HG03442 (cell line): ENCODE data around the gene SBNO2.

Experiments
- ATAC-seq: cut with Tn5 transposase; IDR thresholded peaks from one replicate; pipeline ENCODE4 v1.9.1; 2021; ENCODE audit warnings: mild to moderate bottlenecking, moderate library complexity; ENCODE audit not compliant: unreplicated experiment

The SBNO2 gene

DNA sequence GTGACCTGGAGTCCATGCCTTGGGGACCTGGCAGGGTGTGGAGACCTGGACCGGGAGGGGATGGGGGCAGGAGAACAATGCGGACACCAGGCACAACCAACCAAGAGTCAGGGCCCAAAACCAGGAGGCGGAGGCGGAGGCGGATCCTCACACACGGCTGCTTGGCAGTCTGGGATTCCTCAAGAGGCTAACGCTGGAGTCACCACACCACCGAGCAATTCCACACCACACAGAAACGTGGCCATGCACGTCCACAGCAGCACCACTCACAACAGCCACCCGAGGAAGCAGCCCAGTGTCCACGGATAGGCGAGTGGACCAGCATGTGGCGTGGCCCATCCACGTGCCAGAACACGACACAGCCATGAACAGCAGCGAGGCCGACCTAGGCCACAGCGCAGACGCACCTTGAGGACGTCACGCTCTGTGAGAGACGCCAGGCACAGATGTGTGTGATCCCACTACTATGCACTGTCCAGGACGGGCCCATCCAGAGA is 17.7 kb downstream of the SBNO2 start:
- ATAC-seq = no peak

DNA sequence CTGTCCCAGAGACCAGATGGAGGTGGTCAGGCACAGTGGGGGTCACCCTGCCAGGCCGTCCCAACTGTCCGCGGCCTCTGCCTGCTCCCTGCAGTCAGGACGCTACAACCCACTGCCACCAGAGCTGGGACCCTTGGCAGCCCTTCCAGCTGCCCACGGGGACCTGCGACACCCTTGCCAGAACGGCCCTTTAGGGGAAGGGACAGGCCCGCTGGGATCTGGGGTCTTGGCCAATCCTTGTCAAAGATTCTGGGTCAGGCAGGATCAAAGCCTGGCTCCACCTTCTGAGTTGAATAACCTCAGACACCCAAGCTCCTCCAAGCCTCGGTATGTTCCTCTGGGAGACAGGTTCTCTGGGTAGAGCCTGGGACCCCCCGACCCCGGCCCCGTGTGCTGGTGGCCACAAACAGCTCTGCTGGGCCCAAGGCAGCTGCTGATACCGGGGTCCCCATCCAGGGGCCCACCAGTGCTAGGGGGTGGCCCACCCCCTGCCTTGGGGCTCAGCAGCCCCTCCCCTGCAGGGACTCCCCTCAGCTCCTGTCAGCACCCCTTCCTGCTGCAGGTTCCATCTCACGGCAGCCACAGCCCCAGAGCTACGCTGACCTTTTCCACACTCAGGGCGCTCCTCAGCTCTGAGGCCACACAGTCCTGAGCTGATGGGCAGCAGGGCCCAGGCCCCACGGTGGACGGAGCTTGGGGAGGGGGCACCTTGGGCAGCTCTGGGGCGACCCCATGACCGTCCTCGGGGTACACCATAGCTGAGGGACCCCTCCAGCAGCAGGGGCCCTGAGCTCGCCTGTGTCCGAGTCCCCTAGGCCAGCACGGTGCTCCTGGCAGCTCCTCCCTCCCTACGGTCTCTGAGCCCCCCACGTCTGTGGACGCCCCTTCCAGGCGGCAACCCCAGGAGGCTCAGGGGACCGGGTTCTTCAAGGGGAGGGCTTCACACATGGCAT is 18.4 kb downstream of the SBNO2 start:
- no peak for ATAC-seq

DNA sequence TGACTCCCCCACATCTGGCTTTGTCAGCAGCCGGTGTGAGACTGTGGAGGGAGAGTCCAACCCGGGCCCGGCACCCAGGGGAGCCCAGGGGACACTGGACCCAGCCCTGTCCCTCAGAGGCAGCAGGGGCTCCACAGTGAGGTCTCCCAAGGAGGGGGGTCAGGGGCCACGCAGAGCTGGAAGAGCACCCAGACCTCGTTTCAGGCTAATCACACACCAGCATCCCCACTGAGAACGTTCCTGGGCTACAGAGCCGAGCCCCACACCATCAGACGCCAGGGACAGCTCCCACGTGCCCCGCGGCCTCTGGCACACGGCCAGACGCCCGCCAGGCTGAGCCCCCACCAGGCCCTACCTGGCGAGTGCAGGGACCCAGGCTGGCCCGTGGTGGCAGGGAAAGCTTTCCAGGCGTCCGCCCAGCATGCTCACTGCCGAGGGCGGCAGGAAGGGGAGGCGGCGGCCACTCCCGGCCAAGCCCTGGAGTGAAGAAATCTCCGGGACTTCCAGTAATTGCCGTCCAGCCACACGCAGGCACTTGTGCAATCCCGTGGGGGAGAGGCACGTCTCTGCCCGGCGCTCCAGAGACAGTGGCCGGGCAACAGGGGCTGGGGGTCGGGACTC is 19.2 kb downstream of the SBNO2 start:
- ATAC-seq = no peak

DNA sequence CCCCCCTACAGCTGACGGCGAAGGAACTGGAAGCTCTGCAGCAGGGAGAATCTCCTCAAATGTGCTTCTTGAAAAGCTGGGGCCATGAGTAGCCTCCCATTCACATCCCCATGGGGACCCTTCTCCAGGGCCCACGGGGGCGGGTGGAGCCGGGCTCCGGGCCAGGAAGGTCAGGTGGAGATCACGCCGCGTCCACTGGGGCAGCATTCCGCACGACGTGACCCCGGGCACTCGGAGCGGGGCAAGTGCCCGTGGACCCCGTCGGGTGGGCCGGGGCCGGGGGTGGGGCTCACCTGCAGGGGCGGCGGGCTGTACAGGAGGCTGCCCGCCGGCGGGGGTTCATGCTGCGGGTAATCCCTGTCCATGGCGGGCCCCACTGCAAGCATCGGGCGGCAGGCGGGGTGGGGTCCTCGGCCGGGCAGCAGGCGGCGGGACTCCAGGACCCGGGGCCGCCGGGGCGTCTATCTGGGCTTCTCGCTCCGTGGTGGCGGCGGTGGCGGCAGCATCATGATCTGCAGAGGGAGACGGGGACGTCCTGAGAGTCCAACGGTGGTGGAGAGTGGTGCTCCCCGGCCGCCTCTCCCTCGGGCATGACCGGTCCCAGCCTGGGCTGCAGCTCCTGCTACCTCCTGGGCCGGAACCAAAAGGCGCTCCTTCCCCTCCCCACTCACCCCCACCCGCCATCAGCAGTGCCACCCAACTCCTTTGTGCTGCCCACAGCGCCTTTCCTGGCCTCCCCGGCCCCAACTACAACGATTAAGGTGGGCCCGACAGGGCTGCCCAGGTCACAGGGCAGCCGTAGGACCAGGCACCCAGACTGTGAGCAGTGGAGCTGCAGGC is 20.0 kb downstream of the SBNO2 start:
- no peak for ATAC-seq

DNA sequence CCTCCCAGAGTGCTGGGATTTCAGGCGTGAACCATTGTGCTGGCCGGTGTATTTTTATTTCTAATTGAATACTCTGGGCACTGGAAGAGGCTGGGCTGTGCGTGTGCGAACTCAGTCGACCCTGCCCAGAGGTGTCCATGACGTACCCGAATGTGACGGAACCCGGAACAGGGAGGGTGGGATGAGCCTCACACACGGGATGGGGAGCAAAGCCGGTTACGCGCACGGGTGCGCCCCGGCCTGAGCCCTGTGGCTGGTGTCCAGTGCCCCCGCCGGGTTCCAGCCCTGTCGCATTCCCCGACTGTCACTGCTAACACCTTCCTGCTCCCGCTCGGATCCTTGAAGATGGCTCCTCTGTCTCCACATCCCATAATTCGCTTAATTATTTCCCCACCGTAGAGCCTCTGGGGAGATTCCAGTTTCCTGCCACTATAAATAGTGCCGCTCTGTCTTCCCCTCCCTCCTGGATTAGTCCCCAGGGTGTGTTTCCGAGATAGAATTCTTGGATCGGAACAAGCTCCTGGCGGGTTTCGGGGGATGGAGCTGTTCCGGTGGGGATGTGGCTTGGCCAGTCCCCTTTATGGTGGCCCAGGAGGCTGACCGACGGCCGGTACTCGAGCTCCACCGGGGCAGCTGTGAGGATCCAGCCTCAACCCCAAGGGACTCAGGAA is 22.0 kb downstream of the SBNO2 start:
- no peak for ATAC-seq

DNA sequence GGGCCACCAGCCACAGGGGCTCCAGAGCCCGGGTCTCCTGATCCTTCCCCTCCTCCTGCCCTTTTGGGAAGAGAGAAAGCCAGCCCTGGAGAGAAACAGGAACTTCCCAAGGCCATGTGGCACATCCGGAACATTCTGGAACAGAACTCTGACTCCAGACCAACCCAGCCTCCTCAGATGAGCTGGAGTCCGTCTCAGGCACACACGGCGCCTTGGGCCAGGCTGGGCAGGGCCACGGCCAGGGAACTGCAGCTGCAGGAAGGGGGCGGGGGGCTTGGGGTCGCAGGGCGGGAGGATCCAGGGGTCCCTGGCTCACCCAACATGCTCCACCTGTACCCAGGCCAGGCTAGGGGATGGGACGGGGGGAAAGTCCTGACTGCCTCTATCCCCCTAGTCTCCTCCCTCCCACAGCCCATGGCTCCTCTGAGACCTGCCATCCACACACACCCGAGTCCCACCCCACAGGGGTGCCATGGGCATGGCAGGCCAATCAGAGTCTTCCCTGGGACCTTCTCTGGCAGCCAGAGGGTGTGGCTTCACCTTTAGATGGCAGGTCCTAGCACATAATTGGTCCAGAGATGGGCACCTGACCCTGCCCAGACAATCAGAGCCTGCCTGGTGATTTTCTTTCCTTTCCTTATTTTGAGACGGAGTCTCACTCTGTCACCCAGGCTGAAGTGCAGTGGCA is 22.9 kb downstream of the SBNO2 start:
- no peak for ATAC-seq

DNA sequence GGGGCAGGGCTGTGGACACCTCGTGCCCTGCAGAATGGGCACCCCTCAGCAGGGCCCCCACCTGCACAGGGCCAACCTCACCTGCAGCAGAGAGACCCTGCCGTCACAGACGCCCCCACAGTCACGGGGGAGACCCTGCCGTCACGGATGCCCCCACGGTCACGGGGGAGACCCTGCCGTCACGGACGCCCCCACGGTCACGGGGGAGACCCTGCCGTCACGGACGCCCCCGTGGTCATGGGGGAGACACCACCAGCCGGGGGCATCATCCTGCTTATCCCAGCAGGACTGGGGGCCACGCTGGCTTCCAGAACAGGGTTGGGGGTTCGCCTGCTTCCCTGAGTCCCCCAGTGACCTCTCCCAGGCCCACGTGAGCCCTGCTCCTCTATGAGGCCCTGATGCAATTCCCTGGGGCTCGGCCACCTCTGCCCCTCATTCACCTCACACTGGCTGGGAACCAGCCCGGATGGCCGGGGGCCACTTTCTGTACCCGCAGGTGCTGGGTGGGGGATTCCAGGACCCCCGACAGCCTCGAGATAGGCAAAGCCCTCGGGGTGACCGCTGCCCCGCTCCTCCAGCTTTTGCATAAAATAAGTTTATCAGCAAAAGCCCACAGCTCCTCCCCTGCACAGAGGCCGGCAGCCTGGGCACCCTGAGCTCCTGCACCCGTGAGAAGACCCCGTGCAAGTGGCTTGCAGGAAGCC is 23.6 kb downstream of the SBNO2 start:
- ATAC-seq = no peak

DNA sequence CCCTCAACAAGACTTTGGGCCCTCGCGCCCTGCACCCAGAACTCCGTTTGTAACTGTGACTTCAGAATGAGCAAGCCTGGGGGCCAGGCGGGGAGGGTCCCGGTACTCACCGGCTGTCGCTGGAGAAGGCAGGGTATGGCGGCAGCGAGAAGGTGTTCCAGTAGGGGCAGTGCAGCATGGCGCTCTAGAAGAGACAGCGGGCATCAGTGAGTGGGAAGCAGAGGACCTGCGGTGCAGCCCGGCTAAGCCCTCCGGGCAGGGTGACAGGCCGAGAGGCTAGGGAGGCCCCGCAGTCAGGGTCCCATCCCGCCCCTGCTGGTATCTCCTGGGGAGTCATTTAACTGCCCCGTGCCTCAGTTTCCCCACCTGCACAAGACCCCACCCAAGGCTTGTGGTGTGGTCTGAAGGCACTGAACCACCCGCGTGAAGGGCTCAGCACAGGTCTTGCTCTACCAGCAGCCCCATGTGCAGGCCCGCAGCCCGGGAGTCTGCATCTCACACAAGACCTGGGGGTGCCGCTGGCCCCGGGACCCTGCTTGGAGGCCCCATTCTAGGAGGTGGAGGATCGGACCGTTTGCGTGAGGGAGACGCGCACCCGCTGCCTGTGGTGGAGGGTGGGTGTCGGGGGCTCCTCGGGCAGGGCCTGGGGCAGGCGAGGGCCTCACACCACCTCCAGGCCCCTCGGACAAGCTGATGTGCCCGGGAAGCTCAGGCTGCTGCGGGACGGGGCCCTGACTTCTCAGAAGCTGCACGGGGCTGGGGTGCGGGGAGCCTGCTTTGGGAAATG is 24.6 kb downstream of the SBNO2 start:
- ATAC-seq = no peak

DNA sequence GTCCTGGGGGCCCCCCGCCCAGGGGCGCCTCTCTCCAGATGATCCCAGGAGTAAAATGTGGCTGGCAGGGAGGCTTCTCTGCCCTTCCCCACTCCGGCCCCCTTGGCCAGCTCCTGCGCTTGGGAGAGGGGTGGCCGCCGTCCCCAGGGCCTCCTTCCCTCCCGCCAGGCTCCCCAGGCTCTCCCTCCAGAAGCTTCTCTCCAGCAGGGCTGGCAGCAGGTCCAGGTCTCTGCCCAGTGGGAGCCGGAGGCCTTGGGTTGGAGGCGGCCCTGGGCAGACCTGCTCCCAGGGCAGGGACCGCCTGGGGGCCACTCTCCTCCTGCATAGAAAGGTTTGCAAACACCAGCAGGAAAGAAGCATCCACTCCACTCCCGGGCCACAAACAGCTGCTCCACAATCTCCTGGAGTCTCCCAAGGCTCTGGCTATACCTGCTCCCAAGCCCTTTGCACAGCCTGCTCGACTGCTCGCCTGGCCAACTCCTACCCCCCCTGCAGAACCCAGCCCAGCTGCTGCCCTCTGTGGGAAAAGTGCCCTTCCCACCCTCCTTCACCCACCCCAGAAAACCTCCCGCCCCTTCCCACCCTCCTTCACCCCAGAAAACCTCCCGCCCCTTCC is 26.0 kb downstream of the SBNO2 start:
- ATAC-seq = no peak

DNA sequence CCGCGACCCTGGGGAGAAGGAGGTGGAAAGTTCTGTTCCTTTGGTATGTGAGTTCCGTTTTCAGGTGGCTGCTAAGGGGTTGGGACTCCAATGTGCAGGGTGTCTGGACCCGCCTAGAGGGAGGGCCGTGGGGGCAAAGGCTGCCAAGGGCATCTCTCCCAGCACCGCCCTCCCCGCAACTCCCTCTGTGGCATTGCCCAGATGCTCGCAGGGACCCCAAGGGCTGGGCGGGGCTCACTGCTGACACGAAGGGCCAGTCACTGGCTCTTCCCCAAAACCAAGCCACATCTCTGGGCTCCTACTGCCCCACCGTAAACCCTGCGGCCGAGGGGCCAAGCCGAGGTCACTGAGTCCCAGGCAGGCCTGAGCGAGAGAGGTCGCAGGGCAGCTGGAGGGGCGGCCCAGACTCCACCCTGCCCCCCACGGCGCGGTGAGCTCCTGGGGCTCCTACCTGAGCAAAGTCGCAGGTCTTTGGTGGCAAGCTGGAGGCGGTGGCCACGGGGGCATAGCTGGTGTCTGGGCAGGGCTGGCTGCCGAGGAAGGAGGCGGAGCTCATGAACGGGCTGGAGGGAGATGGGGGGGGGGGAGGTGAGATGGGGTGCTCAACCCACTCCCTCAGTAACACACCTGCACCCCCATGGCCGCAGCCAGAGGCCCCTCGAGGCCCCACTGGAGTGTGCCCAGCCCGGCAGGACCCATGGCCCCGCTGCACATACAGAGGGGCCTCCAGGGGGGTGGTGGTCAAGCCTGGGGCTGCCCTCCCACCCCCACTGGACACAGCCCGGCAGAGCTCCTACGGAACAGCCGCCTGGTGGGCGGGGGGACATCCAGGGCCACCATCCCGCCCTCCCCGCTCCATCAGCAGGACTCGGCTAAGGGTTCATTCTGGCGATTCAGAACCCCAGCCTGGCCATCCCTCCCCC is 26.9 kb downstream of the SBNO2 start:
- ATAC-seq = no peak

DNA sequence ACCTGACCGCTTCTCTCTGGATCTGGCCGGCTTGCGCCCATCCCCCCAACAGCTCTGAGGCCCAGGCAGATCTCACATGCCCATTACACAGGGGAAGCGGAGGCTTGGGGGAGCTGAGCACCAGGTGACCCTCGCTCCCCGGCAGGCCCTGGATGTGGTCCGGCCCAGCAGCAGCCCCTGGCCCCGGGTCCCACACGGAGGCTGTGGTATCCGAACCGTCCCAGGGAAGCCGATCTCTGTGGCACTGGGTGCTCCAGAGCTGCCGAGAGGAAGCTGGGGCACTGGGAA is 27.7 kb downstream of the SBNO2 start:
- no peak for ATAC-seq

DNA sequence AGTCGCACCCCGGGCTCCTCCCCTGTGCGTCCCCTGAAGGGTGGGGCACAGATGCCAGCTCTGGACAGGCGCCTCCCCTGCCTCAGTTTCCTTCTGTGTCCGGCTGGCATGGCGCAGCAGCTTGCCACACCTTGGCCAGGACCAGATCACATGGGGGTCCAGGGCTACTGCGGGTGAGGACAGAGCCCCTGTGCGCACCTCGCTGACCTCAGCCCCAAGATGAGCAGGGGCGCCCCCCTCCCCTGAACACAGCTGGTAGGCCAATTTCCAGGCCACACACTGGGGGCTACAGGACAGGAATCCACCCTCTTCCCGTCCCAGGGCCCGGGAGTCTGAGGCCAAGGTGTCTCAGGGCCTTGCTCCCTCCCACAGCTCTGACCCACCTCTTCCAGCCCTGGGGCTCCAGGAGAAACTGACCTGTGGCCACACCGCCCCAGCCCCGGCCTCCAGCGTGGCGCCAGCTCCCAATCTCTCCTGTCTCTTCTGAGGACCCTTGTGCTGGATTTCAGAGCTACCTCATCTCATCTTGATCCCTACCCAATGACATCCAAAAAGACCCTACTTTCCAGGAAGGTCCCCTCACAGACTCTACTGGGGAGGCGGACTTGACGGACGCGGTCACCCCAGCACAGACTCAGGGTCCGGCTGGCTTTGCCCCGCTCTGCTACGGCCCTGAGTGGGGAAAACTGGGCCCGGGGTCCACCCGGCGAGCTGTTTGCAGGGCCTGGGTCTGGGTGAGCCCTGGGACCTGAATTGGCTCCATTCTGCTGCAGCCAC is 28.2 kb downstream of the SBNO2 start:
- ATAC-seq = no peak

DNA sequence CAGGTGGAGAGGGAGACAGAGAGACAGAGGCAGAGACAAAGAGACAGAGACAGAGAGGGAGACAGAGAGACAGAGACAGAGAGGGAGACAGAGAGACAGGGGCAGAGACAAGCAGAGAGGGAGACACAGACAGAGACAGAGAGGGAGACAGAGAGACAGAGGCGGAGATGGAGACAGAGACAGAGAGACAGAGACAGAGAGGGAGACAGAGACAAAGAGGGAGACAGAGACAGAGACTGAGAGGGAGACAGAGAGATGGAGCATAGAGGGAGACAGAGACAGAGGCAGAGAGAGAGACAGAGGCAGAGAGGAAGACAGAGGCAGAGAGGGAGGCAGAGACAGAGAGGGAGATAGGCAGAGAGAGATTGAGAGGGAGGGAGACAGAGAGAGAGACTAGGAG is 29.3 kb downstream of the SBNO2 start:
- ATAC-seq = no peak

DNA sequence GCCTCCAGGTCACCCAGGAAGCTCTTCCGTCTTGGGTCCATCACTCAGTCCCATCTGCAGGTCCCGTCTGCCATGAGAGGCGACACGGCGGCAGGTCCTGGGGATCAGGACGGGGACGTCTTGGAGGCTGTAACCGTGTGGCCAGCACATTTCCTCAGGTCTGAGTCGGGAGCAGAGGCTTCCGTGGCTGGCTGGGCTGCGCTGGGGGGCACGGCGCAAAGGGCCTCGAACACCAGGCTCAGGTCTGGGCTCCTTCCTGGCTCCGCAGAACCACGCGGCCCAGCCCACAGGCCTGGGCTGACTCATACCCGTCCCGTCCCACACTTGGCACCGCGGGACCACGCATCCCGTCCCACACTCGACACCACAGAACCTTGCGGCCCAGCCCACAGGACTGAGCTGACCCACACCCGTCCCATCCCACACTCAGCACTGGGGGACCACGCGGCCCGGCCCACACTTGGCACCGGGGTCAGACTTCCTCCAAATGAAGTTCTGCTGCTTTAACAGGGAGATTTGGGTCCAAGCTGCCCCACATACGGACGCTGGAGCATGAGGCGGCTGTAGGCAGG is 30.2 kb downstream of the SBNO2 start:
- no peak for ATAC-seq

DNA sequence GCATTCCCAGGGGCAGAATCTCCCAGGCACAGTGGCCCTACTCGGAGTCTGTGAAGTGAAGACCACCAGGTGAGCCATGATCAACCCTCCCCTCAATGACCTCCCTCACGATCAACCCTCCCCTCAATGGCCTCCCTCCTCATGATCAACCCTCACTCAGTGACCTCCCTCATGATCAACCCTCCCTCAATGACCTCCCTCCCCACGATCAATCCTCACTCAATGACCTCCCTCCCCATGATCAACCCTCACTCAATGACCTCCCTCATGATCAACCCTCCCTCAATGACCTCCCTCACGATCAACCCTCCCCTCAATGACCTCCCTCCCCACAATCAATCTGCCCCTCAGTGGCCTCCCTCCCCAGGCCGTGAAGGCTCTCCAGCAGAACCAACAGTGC is 32.1 kb downstream of the SBNO2 start:
- ATAC-seq = no peak

DNA sequence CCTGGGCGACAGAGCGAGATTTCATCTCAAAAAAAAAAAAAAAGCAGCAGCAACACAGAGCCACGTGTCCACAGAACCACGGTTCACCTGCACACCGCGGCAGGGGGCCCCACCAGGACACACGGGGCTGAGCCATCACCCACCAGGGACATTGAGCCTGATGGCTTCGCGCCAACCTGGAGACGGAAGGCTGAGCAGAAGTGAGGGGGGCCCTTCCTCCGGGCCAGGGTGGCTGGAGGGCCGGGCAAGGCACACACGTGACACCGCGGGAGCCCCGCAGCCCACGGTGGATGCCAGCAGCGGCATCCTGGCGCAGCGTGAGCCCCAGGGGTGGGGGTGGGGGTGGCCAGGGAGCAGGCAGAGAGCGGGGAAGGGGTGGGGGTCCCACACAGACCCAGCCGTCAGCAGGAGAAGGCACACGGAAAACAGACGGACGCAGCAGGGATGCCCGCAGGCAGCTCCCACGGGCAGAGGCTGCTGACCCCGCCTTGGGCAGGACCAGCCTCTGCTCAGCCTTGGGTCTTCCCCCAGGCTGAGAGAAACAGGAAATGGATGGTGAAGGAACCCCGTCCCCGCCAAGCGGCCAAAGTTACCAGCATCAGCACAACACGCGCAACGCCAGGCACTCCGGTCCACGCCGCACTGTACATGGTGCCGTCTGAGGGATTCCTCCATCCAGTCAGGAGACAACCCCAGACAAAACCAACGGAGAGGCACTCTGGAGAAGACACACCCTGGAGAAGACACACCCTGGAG is 33.6 kb downstream of the SBNO2 start:
- ATAC-seq = no peak
